Nucleus accumbens (tissue), 56 donors: Measurements from ENCODE around the gene KRT17.
"Not testable (repeated sequence)": the region's sequence is repeated elsewhere in the genome, so short reads cannot be mapped to it uniquely, and the experiment has no call there.

ENCODE experiments used
- DNase-seq, 56 donors: peaks; one replicate each; lab custom pipeline; 2025; lab: John Stamatoyannopoulos, UW

KRT17 gene

DNA sequence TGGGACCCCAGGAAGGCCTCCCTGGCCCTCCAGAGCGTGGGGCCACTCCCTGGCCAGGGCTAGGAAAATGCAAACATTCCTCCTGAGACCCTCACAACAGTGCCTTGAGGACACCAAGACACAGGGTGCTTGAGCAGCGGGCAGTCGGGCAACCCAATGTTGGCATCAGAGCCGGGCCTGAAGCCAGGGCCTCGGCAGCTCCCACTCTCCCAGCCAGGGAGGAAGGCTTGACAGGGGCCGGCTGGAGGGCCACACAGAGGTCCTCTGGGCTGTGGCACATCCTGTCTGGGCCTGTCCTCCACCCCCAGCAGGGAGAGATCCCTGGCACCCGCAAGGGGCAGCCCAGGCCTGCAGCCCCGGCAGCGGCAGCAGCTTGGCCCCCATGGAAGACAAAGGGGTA is 12.3 kb upstream of the KRT17 start:
- no peak for DNase-seq

DNA sequence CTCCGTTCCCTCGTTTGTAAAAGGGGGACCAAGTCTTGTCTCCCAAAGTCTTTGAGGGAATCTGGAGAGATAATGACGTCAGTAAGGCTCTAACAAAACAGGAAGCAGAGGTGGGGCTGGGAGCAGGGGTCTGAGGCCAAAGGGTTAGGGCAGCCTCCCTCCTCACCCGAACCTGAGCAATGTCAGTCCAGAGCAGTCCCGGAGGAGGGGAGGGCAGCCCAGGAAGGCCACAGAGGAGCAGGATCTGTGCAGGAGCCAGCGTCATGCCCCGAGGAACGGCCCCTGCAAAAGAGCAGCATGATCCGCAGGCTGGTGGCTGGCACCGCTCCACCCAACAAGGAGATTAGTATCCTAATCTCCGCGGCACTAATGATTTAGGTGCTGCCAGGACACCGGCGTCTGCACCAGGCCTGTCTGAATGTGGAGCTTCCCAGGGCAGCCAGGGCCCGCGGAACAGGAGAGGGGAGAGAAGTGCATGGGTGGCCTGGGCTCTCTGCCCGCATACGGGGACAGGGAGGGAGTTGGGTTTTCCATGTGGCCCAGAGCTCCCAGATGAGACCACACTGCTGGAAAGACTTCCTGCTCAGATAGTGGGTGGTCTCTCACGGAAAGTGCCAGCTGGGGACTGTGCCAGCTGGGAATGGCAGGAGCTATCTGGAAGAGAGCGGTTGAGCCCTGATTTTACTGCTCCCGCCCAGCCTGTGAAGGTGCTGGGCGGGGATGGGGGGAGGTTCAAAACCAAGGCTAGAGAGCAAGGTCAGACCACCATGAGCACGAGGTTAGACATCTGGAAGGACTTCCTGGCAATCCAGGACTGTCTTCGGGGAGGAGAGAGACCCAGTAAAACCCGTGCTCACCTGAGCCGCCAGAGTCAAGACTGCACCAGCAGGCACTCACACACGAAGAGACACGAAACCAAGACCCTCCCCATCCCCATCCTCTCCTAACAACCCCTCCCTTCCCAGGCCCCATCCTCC is 11.0 kb upstream of the KRT17 start:
- peak in 1 of 56 donors; percentile 10 for DNase-seq

DNA sequence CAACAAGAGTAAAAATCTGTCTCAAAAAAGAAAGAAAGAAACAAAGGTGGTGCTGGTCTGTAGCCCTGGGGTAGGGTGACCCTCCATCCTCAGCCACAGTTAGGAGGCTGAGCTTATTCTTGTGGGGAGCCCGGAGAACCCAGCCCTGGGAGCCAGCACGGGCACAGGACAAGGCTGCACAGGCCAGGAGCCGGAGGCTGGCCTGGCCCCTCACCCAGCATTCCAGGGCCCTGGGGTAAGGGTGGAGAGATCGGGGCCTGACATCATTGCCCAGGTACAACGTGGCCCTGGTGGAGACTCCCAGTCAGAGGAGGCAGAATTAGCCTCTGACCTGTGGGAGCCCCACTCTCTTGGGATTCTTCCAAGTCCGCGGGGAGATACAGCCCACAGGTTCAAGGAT is 10.3 kb upstream of the KRT17 start:
- DNase-seq = no peak

DNA sequence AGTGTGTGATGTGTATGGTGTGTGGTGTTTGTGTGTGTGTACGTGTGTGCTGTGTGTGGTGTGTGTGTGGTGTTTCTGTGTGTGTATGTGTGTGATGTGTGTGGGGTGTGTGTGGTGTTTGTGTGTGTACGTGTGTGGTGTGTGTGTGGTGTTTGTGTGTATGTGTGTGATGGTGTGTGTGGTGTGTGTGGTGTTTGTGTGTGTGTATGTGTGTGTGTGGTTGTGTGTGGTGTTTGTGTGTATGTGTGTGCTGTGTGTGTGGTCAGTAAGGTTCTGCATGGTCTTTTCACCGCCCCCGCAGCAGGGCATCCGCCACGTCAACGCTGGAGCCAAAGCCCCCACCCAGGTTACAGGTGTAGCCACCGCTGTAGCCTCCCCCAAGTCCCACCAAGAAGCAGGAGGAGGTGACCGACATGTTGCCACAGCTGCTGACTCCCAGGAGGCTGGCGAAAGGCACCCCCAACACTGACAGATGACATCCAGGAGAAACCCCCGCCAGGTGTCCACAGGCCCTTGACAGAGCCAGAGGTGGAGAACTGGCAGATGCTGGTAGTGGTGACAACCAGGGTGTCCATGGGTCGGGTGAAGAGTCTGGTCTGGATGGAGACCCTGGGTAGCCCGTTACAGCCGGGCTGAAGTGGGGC is 9.3 kb upstream of the KRT17 start:
- no peak for DNase-seq

DNA sequence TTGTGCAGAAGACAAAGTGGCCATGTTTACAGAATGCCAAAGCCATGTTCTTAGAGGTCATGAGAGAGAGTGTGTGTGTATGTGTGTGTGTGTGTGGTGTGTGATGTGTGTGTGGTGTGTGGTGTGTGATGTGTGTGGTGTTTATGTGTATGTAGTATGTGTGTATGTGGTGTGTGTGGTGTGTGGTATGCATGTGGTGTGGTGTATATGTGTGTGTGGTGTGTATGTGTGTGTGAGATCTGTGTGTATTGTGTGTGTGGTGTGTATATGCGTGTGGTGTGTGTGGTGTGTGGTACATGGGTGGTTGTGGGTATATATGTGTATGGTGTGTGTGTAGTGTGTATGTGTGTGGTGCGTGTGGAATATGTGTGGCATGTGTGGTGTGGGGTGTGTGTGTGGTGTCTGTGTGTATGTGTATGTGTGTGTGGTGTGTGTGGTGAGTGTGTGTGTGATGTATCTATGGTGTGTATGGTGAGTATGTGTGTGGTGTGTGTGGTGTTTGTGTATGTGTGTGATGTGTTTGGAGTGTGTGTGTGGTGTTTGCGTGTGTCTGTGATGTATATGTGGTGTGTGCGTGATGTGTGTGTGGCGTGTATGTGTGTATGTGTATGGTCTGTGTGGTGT is 8.2 kb upstream of the KRT17 start:
- DNase-seq = no peak

DNA sequence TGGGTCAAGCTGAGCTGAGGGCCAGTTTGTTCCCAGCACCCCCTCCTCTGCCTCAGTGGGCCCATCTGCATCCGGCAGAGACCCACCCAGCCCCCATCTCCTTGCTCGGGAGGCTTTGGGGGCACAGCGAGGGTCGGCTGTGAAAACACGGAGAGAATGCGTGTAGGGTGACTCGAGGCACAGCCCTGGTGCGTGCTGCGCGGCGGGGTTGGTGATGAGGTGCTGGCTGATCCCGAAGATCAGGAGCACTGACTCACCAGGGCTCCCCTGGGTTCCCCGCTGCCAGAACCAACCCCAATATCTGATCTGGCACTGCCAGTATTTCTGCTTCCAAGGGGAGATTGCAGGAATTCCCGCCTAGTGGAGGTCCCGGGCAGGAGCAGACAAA is 7.5 kb upstream of the KRT17 start:
- DNase-seq = no peak

DNA sequence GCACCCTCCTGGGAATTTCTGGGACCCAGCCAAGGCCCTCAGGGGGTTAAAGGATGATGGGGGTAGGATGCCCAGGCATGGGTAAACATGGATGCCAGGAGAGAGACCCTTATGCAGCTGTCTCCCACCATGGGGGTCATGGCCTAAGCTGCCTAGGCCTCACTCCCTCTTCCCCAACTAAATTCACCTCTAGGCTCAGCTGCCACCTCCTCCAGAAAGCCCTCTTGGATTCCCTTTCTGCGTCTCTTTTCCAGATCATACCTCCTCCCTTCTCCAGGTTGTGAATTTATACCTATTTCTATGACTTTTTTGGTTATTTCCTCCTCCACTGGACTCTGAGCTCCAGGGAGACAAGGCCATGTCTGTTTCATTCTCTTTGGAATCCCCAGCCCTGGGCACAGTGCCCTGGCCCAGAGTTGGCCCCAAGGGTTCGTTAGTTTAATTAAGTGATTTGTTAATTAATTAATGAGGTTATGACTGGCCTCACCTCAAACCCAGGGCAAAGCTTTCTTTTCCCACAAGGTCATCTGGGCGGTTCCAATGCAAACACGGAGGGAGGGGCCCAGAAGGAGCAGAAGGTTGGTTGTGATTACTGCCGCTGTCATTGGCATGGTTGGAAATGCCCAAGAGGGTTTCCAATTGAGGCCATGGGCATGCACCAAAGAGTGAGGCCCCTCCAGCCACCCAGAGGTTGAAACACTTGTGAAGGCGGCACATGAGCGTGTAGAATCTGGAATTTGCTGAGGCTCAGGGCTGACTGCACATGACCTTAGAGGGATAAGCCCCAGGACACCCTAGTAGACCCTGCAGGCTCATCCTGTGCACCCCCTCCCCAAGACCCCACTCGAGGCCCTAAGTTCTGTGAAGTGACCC is 6.9 kb upstream of the KRT17 start:
- no peak for DNase-seq

DNA sequence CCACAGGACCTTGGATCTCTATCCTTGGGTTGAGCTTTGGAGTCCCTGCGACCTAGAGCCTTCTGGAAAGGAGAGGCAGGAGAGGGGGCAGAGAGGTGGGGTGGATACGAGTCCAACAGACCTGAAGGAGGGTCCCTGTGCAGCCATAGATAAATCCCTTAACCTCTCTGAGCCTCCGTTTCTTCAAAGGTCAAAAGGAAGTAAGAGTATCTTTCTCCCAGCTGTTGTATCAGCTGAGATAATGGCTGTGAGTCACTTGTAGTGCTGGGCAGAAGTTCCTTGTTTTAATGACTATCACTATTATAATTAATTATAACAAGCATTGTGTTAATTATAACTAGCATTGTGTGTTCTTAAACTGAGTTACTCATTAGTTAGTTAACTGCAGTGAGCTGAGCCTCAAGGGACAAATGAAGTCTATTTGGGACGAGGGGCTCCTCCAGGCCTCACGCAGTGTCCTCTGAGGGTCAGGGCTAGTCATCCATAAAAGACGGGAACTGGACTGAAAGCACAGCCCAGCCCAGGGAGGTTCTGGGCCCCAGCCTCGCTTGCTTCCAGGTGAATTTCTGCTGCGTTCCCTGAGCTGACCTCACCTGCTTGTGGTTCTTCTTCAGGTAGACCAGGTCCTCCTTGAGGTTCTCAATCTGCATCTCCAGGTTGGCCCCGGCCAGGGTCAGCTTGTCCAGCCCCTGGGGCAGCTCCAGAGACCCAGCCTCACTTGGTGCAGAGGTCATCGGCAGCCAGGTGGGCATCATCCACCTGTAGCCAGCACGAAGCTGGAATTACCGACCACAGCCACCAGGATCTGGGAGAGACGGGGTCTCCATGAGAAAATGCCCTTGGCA is 5.7 kb upstream of the KRT17 start:
- no peak for DNase-seq

DNA sequence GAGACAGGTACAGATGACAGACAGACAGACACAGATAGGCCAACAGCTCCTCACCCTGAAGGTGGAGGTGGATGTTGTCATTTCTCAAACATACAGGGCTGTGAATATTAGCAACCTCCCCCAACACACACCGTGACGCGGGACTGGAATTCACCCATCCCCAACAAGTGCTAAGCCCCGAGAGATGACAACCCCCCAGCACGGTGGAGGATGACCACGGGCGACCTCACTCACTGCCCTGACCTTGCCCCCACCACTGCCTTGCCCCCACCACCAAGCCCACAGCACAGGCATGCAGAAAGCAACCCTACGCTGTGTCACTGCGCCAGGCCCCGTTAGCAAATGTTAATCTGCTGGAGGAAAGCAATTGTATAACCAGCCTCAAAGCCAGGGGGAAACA is 4.9 kb upstream of the KRT17 start:
- DNase-seq = no peak

DNA sequence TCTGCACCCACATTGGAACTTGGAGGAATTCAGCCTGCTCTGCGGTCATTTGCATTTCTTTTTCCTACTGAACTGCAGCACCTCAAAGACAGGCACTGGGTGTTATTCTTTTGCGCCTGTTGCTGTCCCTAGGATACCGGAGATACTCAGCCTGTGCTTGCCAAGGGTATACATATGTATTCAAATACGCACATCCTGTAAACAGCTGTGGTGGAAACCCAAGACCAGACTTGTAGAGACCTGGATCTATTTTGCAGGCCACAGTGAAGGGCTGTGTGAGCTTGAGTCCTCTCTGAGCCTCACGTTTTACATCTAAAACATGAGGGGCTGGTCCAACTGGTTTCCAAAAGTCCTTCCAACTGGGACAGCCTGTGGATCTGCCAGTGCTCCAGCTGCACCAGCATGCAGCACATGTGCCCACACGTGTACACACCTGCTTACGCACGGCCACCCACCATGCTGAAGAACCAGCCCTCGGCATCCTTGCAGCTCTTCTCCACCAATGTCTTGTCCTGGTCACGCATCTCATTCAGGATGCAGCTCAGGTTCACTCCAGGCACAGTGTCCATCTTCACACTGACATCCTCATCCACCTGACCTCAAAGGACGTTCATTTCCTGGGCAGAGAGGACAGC is 4.4 kb upstream of the KRT17 start:
- not testable (repeated sequence) for DNase-seq

DNA sequence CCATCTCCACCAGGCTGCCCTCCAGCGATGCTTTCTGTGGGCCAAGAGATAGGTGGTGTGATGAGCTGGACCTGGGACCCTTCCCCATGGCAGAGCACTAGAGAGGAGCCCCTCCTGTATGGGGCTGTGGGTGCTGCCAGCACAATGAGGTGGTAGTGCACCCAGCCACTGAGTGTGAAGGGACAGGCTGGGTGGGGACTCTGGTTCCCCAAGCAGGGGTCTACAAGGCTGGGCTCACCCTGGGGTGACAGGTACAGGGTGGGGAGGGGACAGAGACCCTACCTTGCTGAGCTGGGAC is 3.6 kb upstream of the KRT17 start:
- DNase-seq = not testable (repeated sequence)

DNA sequence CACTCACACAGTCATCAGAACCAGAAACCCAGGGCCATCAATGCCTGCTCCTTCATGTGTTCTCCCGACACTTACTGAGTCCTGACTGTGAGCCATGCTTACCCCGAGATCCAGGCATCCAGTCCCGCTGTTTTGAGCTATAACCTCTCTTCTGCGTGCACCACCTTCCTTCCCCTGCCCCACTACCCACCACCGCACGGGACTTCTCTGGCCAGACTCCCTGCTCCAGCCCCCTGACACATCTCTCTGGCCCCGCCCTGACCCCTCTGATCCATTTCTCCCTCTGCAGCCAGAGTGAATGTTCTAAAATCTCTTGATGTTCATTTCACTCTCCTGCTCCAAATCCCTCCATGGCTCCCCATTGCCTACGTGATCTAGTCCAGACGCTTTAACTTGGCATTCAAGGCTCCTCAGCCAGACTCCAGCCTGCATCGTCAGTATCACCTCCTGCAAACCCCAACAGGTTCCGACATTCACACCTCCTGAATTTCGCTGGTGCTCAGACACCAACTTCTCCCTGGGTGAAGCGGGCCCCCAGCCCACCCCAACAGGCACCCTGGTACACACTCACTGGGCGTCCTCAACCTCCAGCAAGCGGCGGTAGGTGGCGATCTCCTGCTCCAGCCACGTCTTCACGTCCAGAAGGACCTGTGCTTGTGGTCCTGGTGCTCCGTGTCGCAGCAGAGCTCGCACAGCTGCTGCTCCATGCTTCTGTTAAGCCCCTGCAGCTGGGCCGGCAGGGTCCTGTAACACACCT is 3.1 kb upstream of the KRT17 start:
- DNase-seq = no peak

DNA sequence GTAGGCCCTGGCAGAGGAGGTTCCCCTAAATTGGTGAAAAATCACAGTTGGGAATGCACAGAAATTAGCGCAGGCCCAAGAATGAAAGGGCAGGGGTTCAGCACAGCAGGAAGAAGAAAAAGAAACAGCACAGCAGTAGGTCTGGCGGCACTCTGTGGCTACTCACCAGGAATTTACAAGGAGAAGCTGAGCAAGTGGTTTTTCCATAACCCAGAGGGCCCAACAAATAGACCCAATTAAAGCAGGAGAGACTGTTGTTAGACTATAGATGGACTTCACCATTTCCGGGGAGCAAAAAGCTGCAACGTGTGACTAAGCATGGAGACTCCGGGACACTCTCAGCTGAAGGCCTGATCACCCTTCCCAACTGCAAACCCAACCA is 2.5 kb upstream of the KRT17 start:
- not testable (repeated sequence) for DNase-seq

DNA sequence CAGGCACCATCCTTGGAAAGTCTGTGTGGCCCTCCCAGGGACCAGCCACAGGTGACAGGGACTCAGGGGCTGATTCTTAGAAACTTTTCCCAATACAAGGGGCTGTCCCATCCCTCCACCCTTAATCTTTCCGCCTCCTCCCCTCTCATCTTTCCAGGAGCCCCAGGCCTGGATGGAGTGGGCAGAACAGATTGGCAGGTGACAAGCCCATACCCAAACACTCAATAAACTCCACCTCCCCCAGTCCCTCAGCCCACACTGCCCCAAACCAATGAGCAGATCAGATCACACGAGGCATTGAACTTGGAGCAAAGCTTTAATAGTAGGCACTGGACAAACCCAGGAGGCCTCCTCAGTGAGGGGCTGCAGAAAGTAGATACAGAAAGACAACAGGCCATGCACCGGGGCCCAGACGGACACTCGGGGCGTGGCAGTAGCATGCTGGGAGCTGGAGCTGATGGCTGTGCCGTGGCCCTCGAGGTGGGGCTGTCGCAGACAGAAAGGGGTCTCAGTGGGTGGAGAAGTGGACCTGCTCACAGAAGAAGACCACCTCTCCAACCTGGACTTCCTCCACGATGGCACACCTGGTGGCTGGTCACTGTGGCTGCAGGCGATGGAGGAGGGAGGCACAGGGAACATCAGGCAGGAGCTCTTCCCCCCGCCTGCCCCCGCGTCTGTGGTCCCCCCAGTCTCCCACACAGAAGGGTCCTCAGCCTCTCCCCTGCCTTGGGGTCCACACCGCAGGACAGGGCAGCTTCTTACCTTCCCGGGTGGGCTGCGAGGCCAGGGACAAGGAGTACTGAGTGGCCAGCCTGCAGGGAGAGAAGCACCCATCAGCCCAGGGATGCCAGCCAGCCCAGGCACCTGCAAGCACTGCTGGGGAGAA is 1.9 kb upstream of the KRT17 start:
- not testable (repeated sequence) for DNase-seq

DNA sequence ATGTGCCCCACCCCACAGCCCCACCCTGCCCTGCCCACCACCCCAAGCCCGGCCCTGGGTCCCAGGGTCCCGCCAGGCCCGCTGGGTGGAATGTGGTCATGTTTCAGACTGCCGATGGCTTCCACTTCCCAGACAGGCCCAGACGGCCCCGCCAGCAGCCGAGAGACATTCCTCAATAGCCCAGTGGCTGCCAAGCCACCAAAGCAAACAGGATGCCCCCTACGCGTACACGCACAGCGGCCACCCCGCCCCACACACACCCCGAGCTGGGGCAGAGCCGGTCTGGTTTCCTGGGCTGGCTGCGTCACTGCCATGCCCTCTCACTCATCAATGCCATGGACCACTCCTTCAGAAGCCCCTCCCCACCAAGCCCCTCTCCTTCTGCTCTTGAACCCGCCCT is 1.2 kb upstream of the KRT17 start:
- no peak for DNase-seq

DNA sequence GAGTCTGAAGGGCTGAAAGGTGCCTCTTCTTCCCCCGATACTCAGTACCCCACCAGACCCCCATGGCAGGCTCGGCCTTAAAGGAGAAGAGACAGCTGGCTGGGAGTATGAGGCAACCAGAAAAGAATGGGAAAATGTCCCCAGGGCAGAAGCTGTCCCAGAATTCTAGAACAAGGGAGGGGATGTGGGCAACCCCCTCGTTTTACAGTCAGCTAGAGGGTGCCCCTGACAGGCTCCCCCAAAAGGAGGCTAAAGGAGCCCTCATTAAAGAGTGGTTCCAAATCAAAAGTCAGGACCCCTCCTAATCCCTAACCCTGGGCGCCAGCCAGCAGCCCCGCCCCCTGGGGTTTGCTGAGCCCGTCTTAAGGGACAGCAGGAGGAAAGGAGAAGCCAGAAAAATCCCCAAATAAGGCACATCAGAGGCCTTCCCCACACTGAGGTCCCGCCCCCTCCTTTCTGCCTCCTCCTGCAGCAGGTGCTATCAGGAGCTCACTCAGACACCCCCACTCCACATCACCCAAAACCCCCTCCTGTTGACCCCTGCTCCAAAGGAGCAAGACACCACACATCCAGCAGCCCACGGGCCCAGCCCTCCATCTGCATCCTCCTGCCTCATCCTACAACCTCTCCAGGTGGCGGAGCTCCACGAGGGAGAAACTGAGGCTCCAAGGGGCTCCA is 1.1 kb downstream of the KRT17 start:
- DNase-seq = not testable (repeated sequence)
